ENCODE data around the gene P2RY8.
"Not testable (repeated sequence)": the region's sequence is repeated elsewhere in the genome, so short reads cannot be mapped to it uniquely, and the experiment has no call there.

Gene P2RY8

GRCh38 chrX:1464041-1464970 lies 72.7 kb downstream of the P2RY8 start:
- DNase-seq (ENCODE audit: low read depth) = no peak

DNA sequence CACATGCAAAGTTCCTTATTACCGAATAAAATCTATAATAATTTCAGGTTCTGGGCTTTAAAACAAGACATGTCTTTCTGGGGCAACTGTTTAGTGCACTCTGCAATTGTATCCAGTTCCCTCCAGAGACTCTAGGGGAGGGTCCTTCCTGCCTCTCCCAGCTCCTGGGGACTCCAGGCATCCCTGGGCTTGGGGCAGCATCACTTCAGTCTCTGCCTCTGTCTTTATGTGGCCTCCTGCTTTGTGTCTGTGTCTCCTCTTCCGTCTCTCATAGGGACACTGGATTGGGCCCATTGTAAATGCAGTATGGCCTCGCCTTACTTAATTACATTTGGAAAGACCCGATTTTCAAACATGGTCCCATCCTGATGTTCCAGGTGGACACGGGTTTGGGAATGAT lies 73.4 kb downstream of the P2RY8 start:
- no peak for DNase-seq (ENCODE audit: low read depth)

- DNase-seq (ENCODE audit: low read depth) = peak; percentile 76
These were observed 74.3 kb downstream of the P2RY8 start for GRCh38 chrX:1462596-1463251.

DNA sequence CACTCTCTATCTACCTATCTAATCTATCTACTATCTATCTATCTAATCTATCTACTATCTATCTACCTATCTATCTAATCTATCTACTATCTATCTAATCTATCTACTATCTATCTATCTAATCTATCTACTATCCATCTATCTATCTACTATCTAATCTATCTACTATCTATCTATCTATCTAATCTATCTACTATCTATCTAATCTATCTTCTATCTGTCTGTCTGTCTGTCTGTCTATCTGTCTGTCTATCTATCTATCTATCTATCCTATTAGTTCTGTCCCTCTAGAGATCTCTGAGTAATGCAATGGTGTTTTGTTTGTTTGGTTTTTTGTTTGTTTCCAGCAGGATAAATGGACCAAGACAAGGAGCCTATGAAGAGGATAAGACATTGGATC lies 74.9 kb downstream of the P2RY8 start:
- no peak for DNase-seq (ENCODE audit: low read depth)

DNA sequence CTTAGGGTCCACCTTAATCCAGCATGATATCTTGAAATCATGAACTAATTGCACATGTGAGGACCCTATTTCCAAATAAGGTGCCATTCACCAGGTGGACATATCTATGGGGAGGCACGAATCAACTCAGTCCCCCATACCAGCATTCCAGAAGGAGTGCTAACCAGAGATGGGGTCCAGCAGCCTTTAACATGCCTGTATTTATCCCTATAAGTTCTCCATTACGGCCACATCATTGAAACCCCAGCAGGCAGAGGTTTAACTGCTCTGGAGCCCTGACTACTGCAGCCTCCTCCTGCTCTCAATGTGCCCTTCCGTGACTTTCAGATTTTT lies 81.1 kb downstream of the P2RY8 start:
- DNase-seq (ENCODE audit: low read depth) = no peak

DNA sequence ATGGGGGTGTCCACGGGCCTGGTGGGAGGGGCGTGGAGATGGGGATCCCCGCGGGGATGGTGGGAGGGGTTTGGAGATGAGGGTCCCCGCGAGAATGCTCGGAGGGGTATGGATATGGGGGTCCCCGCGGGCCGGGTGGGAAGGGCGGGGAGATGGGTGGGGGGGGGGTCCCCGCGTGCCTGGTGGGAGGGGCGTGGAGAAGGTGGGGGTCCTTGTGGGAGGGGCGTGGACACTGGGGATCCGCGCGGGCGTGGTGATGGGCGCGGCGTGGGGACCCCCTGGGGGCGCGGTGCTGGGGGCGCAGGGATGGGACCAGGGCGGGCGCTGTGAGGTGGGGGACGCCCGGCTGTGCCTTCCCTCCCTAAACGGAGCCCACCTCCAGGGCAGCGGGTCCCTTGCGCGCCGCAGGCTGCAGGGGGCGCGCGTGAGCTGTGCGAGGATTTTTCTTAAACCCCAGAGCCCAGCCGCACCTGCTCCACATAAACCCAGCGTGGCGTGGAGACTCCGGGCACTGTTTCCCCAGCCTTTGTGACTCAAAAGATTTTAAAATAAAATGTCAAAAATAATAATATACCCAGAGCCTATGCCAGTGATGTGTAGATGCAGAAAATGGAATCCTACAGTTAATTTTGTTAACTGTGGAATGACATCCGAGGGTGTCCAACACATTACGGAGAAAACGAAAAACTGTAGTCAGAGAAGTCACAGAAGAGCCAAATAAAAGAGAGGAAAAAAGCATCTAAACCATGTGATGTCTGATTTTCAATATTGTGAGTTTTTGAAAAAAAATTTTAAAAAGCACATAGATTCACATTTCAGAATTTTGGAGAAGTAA lies 82.8 kb downstream of the P2RY8 start:
- peak; percentile 70 for DNase-seq (ENCODE audit: low read depth)

- peak; percentile 81 for DNase-seq (ENCODE audit: low read depth)
These were observed 83.6 kb downstream of the P2RY8 start for GRCh38 chrX:1453395-1453783.

GRCh38 chrX:1452516-1453394 lies 84.2 kb downstream of the P2RY8 start, which contains the start of gene ASMTL:
Gene ASMTL, minus strand, starts transcription at chrX:1452909. Its CDS starts 69 bp downstream, at chrX:1452840.
- DNase-seq (ENCODE audit: low read depth) = peak; percentile 100

GRCh38 chrX:1451661-1452515 lies 85.1 kb downstream of the P2RY8 start:
- no peak for DNase-seq (ENCODE audit: low read depth)

- no peak for DNase-seq (ENCODE audit: low read depth)
These were observed 85.7 kb downstream of the P2RY8 start for GRCh38 chrX:1451251-1451660.

GRCh38 chrX:1450361-1451161 lies 86.4 kb downstream of the P2RY8 start:
- no peak for DNase-seq (ENCODE audit: low read depth)

GRCh38 chrX:1449823-1450149 lies 87.2 kb downstream of the P2RY8 start:
- no peak for DNase-seq (ENCODE audit: low read depth)

- DNase-seq (ENCODE audit: low read depth) = no peak
These were observed 87.8 kb downstream of the P2RY8 start for GRCh38 chrX:1449036-1449822.

DNA sequence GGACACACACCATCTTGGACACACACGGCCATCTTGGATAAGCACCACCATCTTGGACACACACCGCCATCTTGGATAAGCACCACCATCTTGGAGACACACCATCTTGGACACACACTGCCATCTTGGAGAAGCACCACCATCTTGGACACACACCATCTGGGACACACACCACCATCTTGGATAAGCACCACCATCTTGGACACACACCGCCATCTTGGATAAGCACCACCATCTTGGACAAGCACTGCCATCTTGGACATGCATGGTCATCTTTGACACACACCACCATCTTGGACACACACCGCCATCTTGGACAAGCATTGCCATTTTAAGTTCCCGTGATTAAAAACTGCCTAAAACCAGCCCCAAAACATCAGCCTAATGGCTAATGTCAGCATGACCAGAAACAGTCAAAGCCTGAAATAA lies 88.4 kb downstream of the P2RY8 start:
- not testable (repeated sequence) for DNase-seq (ENCODE audit: low read depth)

DNA sequence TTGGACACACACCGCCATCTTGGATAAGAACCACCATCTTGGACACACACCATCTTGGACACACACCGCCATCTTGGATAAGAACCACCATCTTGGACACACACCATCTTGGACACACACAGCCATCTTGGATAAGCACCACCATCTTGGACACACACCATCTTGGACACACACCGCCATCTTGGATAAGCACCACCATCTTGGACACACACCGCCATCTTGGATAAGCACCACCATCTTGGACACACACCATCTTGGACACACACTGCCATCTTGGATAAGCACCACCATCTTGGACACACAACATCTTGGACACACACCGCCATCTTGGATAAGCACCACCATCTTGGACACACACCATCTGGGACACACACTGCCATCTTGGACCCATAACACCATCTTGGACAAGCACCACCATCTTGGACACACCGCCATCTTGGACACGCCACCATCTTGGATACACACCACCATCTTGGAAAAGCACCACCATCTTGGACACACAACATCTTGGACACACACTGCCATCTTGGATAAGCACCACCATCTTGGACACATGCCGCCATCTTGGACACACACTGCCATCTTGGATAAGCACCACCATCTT lies 88.9 kb downstream of the P2RY8 start:
- not testable (repeated sequence) for DNase-seq (ENCODE audit: low read depth)

GRCh38 chrX:1446984-1447968 lies 89.7 kb downstream of the P2RY8 start:
- not testable (repeated sequence) for DNase-seq (ENCODE audit: low read depth)

All from T-helper 22 cell (primary cell).